Stimulated activated CD4-positive, alpha-beta T cell treated with anti-CD3 and anti-CD28 coated beads, Interleukin-15, amount 100 ng/mL, for 48 hours (primary cell): ENCODE data around the gene TBX4.

ENCODE experiments used
- DNase-seq, 2 donors: peaks; one replicate each; pipeline ENCODE4 v3.0.0-alpha.2; 2020; ENCODE audit warnings: low read depth in 2 of 2

Gene TBX4

DNA sequence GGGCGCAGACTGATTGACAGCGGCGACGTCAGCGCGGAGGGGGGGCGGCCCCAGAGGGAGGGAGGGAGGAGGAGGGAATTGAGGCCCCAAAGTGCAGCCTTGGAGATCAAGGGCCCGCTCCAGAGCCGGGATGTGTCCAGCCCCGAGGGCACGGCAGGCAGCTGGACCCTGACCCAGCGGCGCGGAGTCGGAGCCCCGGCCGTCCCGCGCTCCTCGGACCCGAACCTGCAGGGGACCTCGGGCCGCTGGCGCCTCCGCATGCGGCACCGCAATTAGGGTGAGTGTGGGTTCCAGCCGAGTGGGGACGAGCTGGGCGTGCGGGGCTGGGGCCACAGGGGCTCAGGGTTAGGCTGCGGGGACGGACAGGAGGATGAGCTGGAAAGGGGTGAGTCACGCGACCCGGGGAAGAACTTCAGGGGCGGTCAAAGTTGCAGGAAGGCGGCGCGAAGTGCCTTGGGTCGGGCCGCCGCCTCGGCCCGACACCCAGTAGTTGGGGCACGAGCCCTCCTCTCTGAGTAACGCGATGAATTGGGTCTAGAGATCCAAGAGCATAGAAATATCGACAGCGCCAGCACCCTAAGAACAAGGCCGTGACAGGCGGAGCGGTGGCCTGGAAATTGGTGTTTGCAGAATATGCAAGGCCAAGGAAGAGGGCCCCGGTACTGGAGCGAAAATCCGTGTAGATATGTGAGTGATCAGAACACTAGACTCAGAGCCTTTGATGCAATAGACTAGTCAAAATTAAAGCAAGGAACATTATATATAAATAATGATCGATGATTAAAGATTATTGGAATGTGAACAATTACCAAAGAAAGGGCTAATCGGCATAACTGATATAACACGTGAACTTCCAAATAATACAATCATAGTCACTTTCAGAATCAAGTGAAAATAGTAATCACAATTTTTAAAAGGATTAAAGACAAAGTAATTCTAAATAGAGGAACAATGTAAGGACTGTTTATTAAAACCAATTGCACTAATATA is at the start of gene TBX4:
Gene TBX4, plus strand, starts transcription at position 122 of the 990 bp plus-strand sequence. CDS start 4,069 bp downstream, outside the sequence.
- DNase-seq: no peak

DNA sequence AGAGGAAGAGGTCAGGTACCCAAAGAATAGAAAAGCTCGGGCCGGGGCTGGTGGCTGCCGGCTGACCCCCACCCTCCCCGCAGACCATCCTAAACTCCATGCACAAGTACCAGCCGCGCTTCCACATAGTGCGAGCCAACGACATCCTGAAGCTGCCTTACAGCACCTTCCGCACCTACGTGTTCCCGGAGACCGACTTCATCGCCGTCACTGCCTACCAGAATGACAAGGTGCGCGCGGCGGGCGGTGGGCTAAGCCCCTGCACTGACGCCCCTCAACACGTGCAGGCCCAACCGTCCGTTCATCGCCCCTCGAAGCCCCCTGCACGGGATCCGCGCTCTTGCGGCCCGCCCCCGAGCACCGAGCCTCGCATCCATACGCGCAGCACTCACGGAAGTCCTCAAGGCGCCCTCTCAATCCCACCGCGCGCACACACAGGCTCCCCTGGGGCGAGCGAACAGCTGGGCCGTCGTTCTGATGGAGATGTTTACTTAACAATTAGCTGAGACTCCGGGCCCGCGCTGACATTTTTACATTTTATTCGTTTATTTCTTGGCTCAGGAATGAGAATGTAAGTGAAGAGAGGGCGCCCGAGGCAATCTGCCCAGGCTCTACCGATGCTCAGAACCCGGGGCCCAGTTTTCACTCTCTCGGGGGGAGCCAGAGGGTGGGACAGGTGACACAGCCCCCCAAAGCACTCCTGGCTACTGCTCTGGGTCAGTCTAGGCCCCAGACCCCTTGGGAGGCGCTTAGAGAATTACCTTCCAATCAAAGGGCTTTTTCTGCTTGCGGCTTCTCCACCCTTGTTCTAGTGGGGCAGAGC is 49.0 kb upstream of the TBX4 start:
- no peak for DNase-seq

DNA sequence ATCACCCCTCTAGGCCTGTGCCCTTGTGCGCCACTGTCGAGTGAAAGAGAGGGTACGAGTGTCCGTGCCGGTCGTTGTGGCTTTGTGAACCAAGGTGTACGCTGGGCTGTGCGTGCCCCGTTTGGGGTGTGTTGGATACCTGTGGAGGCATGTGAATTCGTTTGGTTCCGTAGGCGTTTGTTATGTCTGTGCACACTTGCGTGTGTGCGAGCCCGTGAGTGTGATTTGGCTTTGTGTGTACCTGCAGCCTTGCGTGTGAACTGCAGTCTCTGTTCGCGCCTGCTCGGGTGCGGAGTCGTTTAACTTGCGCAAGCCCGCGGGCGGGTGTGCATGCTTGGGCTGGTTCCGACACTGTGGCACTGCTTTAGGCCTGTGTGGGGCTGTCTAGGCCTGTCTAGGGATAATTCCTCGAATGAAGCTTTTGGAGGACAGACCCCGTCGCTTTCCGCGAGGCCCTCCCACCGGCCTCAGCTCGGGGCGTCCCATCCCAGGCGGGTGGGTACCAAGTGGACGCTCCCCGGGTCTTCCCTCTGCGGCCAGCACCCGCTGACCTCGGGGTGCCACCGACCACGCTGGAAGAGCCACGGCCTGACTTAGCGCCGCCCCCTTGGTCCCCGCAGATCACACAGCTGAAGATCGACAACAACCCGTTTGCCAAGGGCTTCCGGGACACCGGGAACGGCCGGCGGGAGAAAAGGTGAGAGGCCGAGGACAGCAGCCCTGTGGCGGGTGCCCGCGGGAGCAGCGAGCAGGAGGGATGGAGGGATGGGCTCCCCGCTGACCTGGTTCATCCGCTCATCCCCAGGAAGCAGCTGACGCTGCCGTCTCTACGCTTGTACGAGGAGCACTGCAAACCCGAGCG is 48.2 kb upstream of the TBX4 start:
- no peak for DNase-seq

- no peak for DNase-seq
Observed at GRCh38 chr17:61404663-61404912, 47.6 kb upstream of the TBX4 start.

DNA sequence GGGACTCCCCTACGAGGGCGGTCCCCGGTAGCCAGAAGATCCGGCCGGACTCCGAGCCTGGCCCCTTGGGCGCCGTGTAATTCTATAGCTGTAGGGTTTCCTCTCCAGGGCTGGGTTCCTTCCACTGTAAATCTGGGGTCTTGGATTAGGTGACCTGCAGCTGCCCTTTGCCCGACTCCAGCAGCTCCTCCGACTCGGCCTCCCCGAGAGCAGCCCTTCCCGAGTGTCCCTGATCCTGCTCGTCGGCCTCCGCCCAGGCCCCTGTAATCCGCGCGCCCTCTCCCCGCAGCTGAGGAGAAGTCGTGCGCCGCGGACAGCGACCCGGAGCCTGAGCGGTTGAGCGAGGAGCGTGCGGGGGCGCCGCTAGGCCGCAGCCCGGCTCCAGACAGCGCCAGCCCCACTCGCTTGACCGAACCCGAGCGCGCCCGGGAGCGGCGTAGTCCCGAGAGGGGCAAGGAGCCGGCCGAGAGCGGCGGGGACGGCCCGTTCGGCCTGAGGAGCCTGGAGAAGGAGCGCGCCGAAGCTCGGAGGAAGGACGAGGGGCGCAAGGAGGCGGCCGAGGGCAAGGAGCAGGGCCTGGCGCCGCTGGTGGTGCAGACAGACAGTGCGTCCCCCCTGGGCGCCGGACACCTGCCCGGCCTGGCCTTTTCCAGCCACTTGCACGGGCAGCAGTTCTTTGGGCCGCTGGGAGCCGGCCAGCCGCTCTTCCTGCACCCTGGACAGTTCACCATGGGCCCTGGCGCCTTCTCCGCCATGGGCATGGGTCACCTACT is 47.1 kb upstream of the TBX4 start:
- no peak for DNase-seq

- no peak for DNase-seq
Observed at GRCh38 chr17:61405686-61406536, 46.3 kb upstream of the TBX4 start.

DNA sequence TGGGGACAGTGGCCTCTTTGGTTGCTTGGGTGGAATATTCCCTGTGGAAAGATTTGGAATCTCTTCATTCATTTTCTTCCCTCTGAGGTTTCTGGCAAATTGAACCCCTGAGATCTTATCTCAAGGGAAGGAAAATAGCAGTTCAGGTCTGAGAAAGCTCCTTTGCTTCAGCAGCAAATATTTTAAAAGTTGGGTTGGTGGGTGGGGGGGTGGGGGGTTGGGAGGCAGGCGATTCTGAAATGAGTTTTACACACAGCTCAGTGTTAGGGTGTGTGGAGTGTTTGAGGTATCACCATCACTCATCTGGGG is 45.7 kb upstream of the TBX4 start:
- DNase-seq: no peak

- no peak for DNase-seq
Observed at GRCh38 chr17:61406971-61407911, 45.0 kb upstream of the TBX4 start.

DNA sequence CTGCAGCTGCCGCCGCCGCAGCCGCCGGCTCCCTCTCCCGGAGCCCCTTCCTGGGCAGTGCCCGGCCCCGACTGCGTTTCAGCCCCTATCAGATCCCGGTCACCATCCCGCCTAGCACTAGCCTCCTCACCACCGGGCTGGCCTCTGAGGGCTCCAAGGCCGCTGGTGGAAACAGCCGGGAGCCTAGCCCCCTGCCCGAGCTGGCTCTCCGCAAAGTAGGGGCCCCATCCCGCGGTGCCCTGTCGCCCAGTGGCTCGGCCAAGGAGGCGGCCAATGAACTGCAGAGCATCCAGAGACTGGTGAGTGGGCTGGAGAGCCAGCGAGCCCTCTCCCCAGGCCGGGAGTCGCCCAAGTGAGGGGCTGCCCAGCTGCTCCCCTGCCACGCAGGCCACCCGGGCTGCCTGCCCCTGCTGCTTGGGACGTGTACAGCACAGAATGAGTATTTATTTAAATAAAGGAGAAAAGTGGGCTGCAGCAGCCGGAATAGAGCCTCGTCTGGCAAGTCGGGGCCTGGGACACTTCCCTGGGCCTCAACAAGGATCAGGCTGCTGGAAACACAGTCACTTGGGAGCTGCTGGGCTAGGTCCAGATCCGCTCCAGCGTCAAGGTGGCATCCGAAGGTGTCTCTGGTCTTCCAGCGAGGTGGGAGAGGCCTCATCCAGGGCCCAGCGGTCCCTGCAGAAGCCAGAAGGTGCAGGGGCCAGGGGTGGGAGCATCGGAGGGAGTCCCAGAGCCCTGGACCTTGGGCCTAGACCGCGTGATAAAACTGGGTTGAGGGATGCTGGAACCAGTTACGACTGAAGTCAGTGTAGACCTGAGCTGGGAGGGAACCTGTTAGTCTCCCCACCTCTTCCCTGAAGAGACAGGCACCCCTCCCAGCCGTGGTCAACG is 43.8 kb upstream of the TBX4 start:
- no peak for DNase-seq

- DNase-seq: no peak
Observed at GRCh38 chr17:61409301-61410112, 42.7 kb upstream of the TBX4 start.

DNA sequence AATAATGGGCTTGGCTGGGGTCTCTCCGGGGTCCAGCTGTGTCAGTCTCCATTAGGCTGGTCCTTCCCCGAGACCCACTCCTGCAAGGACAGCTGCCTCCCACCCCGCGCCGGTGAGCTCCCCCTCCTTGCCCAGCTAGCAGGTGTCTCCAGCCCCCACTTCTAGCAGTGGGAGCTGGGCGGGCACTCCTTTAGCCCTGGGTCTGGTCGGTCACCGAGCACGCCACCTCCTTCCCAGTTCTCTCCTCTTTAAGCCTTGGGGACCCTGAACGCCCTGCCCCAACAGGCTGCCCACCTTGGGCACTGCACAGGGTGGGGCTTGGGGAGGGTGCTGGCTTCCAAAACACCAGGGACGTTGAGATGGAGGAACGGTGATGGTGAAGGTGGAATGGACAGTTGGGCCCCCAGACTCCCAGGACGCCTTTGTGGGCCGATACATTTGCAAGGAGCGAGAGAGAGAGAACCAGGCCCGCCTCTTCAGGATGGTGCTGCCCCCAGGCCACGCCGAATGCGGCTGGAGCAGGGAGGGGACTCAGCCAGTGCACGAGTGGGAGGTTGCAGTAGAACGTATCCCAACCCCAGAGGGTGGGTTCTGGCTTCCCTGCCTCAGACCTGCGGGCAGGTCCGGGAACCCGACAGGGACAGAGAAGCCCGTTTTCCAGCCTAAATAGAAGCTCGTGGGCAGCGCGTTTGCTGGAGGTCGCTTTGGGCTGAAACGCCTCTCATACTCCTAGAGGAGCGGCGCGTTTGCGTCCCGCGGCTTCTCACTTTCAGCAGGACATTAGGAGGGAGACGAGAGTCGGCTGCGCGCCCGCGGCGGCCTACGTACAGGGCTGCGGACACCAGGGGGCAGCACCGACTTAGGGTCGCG is 41.8 kb upstream of the TBX4 start:
- peak; percentile 35 to 68 for DNase-seq

- DNase-seq: no peak
Observed at GRCh38 chr17:61411011-61411260, 41.3 kb upstream of the TBX4 start.

- DNase-seq: no peak
Observed at GRCh38 chr17:61411261-61412142, 40.7 kb upstream of the TBX4 start.

DNA sequence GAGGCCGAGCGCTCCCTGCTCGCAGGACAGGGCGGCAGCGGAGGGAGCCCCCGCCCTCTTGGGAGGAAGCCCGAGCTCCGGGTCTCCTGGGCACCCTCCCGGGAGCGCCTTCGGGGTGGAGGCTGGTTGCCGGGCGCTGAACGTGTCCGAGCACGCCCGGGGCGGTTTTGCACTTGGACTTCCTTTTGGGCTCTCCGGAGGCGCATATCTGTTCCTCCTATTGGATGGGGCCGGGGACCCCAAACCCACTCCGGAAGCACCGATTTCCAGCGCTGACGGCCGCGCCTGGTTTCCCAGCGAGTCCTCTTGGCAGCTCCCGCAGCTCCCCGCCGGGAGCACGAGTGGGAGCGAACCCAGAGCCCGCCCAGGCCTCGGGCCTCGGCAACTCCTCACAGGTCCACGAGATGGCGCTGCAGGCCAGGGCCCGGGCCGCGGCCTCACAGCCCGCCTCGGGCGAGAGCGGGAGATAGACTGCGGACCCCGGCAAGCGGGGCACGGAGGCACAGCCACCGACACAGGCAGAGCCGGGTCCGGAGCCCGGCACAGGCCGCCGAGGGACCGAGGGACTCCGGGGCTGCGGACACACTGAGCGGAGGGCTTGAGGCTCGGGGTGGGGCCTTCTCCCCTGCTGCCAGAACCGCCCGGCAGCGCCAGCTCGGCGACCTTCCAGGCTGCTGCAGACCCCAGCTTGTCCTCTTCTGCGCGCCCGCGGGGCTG is 39.9 kb upstream of the TBX4 start:
- DNase-seq: peak; percentile 43 to 61
